ENCODE data around the gene SUSD1. TPM values are rescaled to one million over a fixed set of nuclear protein-coding genes. Genes with fewer than 3 reads are reported as not detected.

SUSD1 gene
- total and polyA plus RNA-seq, 9 of the 15 experiments (the other 6 are each of a cell fraction or from before 2014, with no cell fraction given): 10.9 to 44.4 (median 36.1) TPM

DNA sequence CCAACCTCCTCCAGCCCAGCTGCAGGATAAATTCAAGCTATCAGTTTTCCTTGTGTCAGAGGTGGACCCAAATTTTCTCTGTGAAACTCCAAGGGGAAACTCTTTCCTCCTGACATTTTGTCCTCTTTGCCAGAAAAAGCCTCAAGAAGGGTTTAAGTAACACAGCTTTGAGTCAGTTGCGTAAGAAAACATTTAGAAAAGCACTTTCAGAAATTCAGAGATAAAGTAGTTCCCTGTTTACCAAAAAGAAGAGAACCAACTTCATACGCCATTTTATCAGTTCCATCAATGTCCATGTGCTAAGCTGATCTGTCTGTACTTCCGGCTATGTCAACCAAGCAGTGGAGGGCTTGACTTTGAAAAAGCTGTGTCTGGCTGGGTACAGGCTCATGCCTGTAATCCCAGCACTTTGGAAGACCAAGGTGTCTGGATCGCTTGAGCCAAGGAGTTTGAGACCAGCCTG is 19.9 kb upstream of the SUSD1 start (continued):
- TF ChIP-seq, protein P1, sequence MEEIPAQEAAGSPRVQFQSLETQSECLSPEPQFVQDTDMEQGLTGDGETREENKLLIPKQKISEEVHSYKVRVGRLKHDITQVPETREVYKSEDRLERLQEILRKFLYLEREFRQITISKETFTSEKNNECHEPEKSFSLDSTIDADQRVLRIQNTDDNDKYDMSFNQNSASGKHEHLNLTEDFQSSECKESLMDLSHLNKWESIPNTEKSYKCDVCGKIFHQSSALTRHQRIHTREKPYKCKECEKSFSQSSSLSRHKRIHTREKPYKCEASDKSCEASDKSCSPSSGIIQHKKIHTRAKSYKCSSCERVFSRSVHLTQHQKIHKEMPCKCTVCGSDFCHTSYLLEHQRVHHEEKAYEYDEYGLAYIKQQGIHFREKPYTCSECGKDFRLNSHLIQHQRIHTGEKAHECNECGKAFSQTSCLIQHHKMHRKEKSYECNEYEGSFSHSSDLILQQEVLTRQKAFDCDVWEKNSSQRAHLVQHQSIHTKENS (CRISPR knock-in tag; IDR thresholded peaks at IDR 0.05): no peak
- TF ChIP-seq, protein P2, sequence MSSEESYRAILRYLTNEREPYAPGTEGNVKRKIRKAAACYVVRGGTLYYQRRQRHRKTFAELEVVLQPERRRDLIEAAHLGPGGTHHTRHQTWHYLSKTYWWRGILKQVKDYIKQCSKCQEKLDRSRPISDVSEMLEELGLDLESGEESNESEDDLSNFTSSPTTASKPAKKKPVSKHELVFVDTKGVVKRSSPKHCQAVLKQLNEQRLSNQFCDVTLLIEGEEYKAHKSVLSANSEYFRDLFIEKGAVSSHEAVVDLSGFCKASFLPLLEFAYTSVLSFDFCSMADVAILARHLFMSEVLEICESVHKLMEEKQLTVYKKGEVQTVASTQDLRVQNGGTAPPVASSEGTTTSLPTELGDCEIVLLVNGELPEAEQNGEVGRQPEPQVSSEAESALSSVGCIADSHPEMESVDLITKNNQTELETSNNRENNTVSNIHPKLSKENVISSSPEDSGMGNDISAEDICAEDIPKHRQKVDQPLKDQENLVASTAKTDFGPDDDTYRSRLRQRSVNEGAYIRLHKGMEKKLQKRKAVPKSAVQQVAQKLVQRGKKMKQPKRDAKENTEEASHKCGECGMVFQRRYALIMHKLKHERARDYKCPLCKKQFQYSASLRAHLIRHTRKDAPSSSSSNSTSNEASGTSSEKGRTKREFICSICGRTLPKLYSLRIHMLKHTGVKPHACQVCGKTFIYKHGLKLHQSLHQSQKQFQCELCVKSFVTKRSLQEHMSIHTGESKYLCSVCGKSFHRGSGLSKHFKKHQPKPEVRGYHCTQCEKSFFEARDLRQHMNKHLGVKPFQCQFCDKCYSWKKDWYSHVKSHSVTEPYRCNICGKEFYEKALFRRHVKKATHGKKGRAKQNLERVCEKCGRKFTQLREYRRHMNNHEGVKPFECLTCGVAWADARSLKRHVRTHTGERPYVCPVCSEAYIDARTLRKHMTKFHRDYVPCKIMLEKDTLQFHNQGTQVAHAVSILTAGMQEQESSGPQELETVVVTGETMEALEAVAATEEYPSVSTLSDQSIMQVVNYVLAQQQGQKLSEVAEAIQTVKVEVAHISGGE (CRISPR knock-in tag; IDR thresholded peaks at IDR 0.05): peak in 1 of 3 experiments; percentile 73; a peak in 1 of 6 replicates
- TF ChIP-seq ZNF24 (IDR thresholded peaks at IDR 0.05) (no peak), ERF (CRISPR knock-in tag; IDR thresholded peaks at IDR 0.05) (no peak), PPARD (CRISPR knock-in tag; IDR thresholded peaks at IDR 0.05) (no peak), KAT8 (IDR thresholded peaks at IDR 0.05; ENCODE audit: low read depth) (no peak), MYBL2 (IDR thresholded peaks at IDR 0.05; ENCODE audit: low read depth) (no peak), MYBL2 (CRISPR knock-in tag; IDR thresholded peaks at IDR 0.05; ENCODE audit: borderline replicate concordance) (no peak), TCF7 (IDR thresholded peaks at IDR 0.05; ENCODE audit: borderline replicate concordance) (no peak), CBX3 (IDR thresholded peaks at IDR 0.05; ENCODE audit: borderline replicate concordance in 1 of 2, low read length in 2 of 2) (no peak), MAFG (tag; conservative IDR thresholded peaks at IDR 0.05) (no peak), BRD4 (IDR thresholded peaks at IDR 0.05) (no peak), CBFA2T3 (IDR thresholded peaks at IDR 0.05) (no peak), ASH1L (IDR thresholded peaks at IDR 0.05; ENCODE audit: borderline replicate concordance, low read depth, partially characterized antibody) (no peak), ZNF431 (CRISPR knock-in tag; IDR thresholded peaks at IDR 0.05) (no peak), SMAD3 (CRISPR knock-in tag; conservative IDR thresholded peaks at IDR 0.05) (0 out of 2 replicates have a peak, but pooled peaks have one; percentile 17), NFIC (IDR thresholded peaks at IDR 0.05) (no peak), MEF2A (IDR thresholded peaks at IDR 0.05; ENCODE audit: control insufficient read depth, low read depth, low read length) (no peak)
- TF ChIP-seq, protein P3, sequence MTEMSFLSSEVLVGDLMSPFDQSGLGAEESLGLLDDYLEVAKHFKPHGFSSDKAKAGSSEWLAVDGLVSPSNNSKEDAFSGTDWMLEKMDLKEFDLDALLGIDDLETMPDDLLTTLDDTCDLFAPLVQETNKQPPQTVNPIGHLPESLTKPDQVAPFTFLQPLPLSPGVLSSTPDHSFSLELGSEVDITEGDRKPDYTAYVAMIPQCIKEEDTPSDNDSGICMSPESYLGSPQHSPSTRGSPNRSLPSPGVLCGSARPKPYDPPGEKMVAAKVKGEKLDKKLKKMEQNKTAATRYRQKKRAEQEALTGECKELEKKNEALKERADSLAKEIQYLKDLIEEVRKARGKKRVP (CRISPR knock-in tag; IDR thresholded peaks at IDR 0.05): peak; percentile 13; the same call in 1 of the 2 replicates
- TF ChIP-seq, protein P4, sequence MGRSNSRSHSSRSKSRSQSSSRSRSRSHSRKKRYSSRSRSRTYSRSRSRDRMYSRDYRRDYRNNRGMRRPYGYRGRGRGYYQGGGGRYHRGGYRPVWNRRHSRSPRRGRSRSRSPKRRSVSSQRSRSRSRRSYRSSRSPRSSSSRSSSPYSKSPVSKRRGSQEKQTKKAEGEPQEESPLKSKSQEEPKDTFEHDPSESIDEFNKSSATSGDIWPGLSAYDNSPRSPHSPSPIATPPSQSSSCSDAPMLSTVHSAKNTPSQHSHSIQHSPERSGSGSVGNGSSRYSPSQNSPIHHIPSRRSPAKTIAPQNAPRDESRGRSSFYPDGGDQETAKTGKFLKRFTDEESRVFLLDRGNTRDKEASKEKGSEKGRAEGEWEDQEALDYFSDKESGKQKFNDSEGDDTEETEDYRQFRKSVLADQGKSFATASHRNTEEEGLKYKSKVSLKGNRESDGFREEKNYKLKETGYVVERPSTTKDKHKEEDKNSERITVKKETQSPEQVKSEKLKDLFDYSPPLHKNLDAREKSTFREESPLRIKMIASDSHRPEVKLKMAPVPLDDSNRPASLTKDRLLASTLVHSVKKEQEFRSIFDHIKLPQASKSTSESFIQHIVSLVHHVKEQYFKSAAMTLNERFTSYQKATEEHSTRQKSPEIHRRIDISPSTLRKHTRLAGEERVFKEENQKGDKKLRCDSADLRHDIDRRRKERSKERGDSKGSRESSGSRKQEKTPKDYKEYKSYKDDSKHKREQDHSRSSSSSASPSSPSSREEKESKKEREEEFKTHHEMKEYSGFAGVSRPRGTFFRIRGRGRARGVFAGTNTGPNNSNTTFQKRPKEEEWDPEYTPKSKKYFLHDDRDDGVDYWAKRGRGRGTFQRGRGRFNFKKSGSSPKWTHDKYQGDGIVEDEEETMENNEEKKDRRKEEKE (IDR thresholded peaks at IDR 0.05; ENCODE audit: borderline replicate concordance in 1 of 2, control insufficient read depth in 1 of 2, low read depth in 2 of 2, low read length in 1 of 2): no peak

Measured in K562 (cell line).